Dermis microvascular lymphatic vessel endothelial cell (primary cell): ENCODE data around the gene P2RX6. TPM values are rescaled to one million over a fixed set of nuclear protein-coding genes. Genes with fewer than 3 reads are reported as not detected.
"Not testable (repeated sequence)": the region's sequence is repeated elsewhere in the genome, so short reads cannot be mapped to it uniquely, and the experiment has no call there.

Experiments used
- DNase-seq, 2 donors: peaks; one replicate each; pipeline versions ENCODE4 v3.0.0 to v3.0.0-alpha.2; 2010; ENCODE audit warnings: low read depth in 2 of 2
- total RNA-seq: library from RNA; depleted of rRNA; stranded (reverse); fragments of >200 nt; gene quantifications from 2 replicates; pipeline ENCODE4 v1.2.1, GENCODE V29; 2014

P2RX6 gene
- total RNA-seq, 1 donor from 2014 or later: not detected

GRCh38 chr22:21031545-21032036, 16.6 kb downstream of the P2RX6 start:
- DNase-seq: no peak

DNA sequence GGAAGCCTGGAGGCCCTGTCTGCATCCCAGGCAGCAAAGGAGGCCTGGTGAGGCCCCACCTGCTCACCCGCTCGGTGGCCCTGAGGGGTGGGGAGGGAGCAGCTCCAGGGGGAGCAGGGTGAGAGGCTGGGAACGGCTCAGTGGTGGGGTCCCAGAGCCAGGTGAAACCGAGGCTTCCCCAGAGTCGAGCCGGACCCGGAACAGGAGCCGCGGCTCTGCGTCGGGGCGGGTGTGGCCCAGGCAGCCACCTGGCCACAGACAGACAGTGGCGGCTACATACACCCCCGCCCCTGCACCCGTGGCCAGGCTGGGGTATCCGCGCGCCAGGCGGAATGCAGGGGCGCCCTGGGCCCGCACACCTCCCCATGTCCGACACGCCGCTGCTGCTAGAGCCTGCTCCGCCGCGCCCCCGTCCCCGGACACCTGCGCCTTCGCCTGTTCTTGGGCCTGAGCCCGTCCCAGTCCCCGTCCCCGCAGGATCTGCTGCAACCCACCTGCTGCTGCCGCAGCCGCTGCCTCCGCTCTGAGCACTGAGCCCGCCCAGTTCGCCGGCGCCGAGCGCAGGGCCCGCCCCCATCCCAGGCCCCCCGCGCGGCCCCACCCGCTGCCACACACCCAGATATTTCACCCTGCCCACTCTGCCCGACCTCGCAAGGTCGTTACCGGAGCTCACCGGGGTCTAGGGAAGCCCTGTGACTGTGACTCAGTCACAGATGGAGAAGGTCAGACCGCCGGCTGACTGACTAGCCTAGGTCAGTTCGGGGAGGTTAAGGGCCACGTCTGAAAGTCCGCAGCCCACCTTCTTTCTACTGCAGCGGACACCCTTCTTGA, 17.3 kb downstream of the P2RX6 start, which contains the start of gene SLC7A4:
TSS of gene SLC7A4 (minus strand) at position 525 of the 831 bp plus-strand sequence. CDS start 749 bp downstream, outside the sequence.
- no peak for DNase-seq

DNA sequence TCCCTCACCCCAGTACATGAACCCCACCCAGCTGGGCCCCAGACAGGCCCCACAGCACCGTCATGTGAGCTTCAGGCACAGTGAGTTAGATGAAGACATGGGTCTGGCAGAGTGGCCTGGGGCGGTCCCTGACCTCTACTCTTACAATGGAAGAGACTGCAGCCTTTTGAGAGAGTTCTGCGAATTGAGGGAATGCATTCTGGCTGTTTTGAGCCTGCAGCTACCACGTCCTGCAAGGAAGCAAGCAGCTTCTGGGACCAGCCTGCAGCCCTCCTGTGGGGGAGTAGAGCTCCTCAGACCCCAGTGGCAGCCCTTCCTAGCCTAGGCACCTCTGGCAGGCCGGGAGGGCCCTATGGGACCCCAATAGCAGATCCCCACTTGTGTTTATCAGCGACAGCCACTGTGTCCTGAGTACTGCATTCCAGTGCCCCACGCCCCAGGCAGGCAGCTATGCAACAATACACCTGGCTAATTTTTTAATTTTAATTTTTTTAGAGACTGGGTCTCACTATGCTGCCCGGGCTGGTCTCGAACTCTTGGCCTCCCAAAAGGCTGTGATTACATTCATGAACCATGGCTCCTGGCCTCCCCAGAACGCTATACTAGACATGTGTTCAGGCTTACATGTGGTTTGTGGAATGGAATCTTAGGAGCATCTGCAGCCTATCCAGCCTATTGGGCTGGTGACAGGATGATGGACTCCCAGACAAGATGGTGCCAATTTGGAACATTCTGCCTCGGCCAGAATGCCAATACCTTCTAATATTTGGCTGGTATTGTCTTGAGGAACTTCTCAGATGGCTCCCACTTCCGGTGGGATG, 18.1 kb downstream of the P2RX6 start:
- DNase-seq: no peak

DNA sequence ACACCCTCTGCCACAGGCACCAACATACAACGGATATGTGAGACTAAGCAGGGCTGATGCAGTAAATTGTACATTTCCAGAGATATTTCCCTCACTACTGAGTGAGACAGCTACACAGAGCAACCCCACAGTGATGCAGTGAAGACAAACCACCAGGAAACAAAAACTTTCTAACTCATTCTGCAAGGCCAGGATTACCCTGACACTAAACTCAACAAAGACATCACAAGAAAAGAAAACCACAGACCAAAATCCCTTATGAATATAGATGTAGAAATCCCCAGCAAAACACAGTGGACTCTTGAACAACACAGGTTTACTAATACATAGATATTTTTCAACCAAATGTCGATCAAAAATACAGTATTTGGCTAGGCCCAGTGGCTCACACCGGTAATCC, 18.9 kb downstream of the P2RX6 start:
- no peak for DNase-seq

DNA sequence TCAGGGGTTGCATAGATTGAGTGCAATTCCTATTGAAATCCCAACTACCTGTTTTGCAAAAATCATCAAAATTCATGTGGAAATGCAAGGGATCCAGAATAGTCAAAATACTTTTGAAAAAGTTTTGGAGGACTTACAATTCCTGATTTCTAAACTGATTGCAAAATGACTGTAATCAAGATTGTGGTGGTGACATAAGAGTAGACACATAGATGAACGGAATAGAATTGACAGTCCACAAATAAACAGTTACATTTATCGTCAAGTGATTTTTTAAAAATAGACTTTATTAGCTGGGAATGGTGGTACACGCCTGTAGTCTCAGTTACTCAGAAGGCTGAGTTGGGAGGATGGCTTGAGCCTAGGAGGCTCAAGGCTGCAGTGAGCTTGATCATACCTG, 20.0 kb downstream of the P2RX6 start:
- no peak for DNase-seq

DNA sequence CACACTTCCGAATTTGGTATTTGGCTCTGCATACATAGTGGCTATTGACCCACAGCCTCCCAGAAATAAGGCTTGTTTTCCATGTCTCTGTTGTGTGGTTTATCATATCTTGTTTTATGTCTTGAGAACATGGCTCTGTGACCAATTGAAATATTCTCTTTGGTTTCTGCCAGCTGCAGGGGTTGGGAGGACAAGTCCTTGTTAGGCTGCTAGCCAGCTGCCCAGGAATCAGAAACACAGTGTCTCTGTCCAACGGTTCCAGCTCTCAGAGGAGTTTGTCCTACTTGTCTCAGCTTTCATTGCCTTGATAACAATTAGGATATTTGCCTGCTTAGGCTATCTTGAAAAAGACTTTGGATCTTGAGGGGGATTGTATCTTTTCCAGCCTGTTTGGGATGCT, 23.4 kb downstream of the P2RX6 start:
- DNase-seq: no peak

DNA sequence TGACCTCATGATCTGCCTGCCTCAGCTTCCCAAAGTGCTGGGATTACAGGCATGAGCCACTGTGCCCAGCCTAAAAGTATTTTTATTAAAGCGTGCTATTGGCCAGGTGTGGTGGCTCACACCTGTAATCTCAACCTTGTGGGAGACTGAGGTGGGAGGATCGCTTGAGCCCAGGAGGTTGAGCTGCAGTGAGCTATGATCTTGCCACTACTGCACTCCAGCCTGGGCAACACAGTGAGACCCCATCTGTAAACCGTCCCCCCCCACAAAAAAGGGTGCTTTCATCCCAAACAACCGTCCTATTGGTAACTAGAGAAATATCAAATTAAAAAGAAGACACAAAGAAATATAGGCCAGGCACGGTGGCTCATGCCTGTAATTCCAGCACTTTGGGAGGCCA, 24.2 kb downstream of the P2RX6 start:
- not testable (repeated sequence) for DNase-seq

DNA sequence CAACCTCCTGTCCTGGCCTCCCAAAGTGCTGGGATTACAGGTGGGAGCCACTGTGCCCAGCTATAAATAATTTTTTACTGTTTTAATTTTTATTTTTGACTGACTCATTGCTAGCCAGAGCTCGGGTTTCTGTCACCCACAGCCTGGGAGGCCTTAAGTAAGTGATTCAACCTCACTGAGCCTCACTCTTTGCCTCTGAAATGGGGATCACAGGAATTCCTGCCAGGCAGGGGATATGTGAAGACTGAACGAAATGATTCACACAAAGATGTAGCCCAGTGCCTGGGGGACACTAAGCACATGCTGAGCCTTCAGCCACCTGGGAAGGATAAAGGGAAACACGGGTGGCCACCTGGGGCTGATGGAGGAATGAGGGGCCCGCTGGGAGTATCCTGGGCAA, 27.0 kb downstream of the P2RX6 start:
- no peak for DNase-seq

DNA sequence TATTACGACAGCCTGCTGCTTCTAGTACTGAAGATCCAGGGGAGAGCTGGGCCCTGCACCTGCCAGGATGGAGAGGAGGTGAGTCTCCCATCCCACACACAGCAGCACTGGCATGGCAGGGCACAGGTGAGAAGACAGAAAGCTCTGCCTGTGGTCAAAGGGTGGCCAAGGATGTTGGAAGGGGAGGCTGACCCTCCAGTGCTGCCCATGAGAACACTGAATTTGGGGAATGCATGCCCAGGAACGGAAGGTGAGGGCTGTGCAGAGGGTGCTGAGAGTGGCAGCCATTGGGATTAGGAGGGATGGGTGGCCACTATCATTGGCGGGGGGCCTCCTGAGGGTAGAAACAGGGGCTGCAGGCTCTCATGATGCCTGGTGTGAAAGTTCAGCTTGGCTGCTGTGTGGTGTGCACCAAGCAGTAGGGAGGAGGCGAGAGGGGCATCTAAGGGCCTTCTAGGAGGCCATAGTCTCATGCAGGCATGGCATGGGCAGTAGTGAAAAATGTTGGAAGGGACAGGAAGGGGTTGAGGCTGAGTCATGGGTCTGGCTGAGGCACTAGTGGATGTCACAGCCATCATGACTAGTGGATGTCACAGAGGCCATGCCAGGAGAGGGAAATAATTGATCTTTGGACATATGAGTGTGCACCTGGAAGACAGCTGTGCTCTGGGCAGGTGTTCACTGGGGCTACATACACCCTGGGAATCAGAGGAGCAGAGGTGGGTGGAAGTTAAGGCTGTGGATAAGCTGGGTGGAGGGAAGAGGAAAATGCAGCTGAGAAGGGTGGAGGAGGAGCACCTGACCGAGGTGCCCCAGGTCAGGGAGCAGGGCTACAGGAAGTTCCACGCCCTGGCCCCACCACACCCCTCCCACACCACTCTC, 28.3 kb downstream of the P2RX6 start:
- no peak for DNase-seq

- no peak for DNase-seq
Measured at GRCh38 chr22:21043860-21044535, 29.0 kb downstream of the P2RX6 start.

DNA sequence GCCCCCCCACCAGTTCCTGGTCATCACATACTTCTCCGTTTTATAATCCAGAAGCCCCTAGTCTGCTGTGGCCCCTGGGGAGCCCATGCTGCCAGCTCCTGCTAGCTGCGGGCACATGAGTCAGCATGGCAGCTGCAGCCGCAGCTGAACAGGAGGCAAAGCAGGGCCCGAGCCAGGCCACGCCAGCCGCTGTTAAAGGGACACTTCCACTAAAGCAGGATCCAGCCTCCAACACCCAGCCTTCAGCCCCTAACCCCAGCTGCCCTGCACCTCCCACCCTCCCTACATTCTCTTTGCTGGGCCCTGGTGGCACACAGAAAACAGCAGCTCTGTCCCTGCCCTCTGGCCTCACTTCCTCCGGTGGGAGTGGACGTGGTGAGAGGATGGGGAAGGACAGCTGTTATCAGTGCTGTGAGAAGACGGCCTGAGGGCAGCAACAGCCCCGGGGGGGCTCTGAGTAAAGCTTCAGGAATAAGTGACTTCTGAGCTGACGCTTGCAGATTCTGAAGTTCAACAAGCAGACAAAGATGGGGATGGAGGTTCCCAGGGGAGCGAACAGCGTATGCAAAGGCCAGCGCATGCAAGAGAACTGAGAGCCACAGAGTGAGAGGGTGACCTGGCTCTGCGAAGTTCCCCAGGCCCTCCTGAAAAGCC, 30.1 kb downstream of the P2RX6 start:
- DNase-seq: peak in 1 of 2 donors; percentile 13

GRCh38 chr22:21045585-21046294, 30.8 kb downstream of the P2RX6 start, which contains the start of gene LRRC74B:
TSS of gene LRRC74B (plus strand) at chr22:21045946. CDS start at chr22:21045987, 41 bp downstream.
- DNase-seq: peak; percentile 72 to 88

GRCh38 chr22:21047035-21047661, 32.2 kb downstream of the P2RX6 start:
- DNase-seq: no peak

DNA sequence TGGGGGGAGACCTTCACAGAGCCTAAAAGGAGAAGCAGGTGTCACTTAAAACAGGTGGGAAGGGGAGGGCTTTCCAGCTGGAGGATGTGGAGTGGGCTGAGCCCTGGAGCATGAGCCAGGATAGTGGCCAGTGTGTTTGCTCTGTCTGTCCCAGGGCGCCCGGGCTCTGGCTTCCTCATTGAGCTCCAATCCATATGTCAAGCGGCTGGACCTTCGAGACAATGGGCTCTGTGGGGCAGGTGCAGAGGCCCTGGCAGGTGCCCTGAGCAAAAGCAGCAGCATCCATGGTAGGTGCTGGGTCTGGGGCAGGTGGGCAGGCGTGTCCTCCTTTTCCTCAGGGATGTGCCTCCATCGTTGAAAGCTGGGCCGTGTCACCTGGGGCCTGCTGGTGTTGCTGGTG, 32.8 kb downstream of the P2RX6 start:
- DNase-seq: no peak

- DNase-seq: not testable (repeated sequence)
Measured at GRCh38 chr22:21048448-21048847, 33.5 kb downstream of the P2RX6 start.

DNA sequence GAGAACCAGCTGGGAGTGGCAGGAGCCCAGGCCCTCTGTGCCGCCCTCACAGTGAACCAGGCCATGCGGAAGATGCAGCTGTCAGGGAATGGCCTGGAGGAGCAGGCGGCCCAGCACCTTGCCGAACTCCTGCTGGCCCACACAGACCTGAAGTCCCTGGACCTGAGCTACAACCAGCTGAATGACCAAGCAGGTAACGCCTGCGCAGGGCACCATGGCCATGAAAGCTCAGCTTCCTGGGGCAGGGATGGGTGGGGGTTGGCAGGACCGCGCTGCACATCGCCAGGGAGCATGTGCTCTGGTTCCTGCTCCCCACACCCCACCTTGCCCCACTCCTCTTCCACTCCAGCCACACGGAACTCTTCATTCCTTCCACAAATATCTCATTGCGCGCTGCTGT, 34.0 kb downstream of the P2RX6 start:
- DNase-seq: not testable (repeated sequence)

DNA sequence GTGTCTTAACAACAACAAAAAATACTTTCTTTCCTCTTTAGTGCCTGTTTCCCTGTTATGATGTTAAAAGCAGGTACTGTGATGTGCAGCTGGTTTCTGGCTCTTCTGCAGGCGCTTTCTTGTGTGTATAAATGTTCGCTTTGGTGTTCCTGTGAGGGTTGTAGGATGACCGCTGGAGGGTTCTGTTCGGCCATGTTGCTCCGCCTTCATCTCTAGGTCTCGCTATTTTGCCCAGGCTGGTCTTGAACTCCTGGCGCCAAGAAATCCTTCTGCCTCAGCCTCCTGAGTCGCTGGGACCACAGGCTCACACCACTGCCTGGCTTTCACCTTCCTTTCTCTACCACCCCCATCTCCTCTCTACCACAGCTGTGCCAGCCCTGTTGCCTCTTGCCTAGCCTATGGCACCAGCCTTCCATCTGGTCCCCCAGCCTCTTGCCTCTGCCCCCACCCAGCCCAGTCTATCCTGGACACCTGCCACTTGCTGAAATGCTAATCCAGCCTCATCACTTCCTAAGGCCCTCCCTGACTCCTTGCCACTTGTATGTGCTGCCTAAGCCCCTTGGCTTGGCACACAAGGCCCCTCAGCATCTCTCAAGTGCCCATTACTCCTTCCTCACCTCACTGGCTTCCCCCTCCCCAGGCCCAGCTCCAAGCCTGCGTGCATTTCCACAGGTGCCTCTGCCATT, 36.3 kb downstream of the P2RX6 start:
- no peak for DNase-seq

DNA sequence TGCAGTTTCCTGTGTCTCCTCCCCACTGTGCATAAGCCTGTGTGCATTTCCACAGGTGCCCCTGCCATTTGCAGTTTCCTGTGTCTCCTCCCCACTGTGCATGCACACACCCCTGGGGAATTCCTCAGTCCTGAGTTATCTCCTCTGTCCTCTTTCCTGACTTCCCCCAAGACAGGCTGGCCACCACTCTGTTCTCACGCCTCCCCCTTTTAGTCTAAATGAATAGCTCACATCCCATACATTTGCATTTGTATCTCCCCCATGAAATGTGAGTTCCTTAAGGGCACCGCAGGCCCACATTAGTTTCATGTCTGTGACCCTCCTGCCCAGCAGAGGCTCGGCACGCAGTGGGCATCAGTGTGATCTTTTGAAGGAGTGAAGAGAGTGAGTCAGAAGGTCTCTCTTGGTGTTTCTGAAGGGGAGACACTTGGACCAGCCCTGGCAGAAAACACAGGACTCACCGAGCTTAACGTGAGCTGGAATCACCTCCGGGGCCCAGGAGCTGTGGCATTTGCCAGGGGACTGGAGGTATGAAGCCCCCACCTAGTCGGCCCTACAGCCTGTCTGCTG, 37.0 kb downstream of the P2RX6 start:
- DNase-seq: no peak
